HEK293T (cell line): Measurements from ENCODE around the gene SLC35A5.

ENCODE experiments used
- BHLHE40 ChIP-seq: fragments of 450-650 bp; IDR thresholded peaks from 2 replicates; pipeline ENCODE4 v1.6.1; 2016; ENCODE audit warnings: mild to moderate bottlenecking, moderate library complexity, borderline replicate concordance
- CTBP1 ChIP-seq: fragments of 450-650 bp; IDR thresholded peaks from 2 replicates; pipeline ENCODE4 v1.6.1; 2016; ENCODE audit warnings: borderline replicate concordance
- FOXM1 ChIP-seq: fragments of 450-650 bp; IDR thresholded peaks from 2 replicates; pipeline ENCODE4 v1.6.1; 2017; ENCODE audit warnings: mild to moderate bottlenecking, borderline replicate concordance
- HDGF ChIP-seq: fragments of 450-650 bp; IDR thresholded peaks from 2 replicates; pipeline ENCODE4 v1.6.1; 2017; ENCODE audit warnings: antibody characterized with exemption, borderline replicate concordance
- NFRKB ChIP-seq: fragments of 450-650 bp; IDR thresholded peaks from 2 replicates; pipeline ENCODE4 v1.6.1; 2016; ENCODE audit warnings: mild to moderate bottlenecking, moderate library complexity
- SUZ12 ChIP-seq: fragments of 450-650 bp; IDR thresholded peaks from 2 replicates; pipeline ENCODE4 v1.6.1; 2016; ENCODE audit warnings: mild to moderate bottlenecking
- TARDBP ChIP-seq: fragments of 450-650 bp; IDR thresholded peaks from 2 replicates; pipeline ENCODE4 v1.6.1; 2016
- TF ChIP-seq, protein P1 (sequence below): fragments of 450-650 bp; IDR thresholded peaks from 2 replicates; pipeline ENCODE4 v1.6.1; 2016

DNA sequence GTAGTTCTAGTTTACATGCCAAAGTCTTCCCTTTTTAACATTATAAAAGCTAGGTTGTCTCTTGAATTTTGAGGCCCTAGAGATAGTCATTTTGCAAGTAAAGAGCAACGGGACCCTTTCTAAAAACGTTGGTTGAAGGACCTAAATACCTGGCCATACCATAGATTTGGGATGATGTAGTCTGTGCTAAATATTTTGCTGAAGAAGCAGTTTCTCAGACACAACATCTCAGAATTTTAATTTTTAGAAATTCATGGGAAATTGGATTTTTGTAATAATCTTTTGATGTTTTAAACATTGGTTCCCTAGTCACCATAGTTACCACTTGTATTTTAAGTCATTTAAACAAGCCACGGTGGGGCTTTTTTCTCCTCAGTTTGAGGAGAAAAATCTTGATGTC is 21.3 kb downstream of the SLC35A5 start:
- TF ChIP-seq BHLHE40, result no peak
- TF ChIP-seq CTBP1, result no peak
- TF ChIP-seq NFRKB, result no peak
- no peak for TF ChIP-seq TARDBP
- no peak for TF ChIP-seq FOXM1
- TF ChIP-seq SUZ12, result no peak
- TF ChIP-seq HDGF, result no peak
- TF ChIP-seq, protein P1, sequence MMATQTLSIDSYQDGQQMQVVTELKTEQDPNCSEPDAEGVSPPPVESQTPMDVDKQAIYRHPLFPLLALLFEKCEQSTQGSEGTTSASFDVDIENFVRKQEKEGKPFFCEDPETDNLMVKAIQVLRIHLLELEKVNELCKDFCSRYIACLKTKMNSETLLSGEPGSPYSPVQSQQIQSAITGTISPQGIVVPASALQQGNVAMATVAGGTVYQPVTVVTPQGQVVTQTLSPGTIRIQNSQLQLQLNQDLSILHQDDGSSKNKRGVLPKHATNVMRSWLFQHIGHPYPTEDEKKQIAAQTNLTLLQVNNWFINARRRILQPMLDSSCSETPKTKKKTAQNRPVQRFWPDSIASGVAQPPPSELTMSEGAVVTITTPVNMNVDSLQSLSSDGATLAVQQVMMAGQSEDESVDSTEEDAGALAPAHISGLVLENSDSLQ, result no peak
